SK-N-SH treated with all-trans-retinoic acid at 6 μM for 48 hours (cell line): ENCODE data around the gene RPP40.
A peak's percentile ranks its signal among the peaks of the same experiment; 100 is the strongest.

Source experiments
- ATAC-seq: fragments of 200-7000 bp; cut with Tn5 transposase; 3 replicates; pipeline ENCODE4 v1.9.1; 2020; ENCODE audit warnings: mild to moderate bottlenecking, moderate library complexity
- ARNTL ChIP-seq: fragments of 450-650 bp; formaldehyde crosslinking; IDR thresholded peaks from 2 replicates; pipeline ENCODE4 v1.5.0; 2020; ENCODE audit warnings: low read depth, mild to moderate bottlenecking, moderate library complexity, borderline replicate concordance
- BACH2 ChIP-seq: fragments of 250-450 bp; sonication (Bioruptor Pico); IDR thresholded peaks from 2 replicates; pipeline ENCODE4 v1.9.0; 2021; ENCODE audit warnings: mild to moderate bottlenecking, borderline replicate concordance
- CREB5 ChIP-seq: fragments of 250-450 bp; sonication (Bioruptor Pico); IDR thresholded peaks from 2 replicates; pipeline ENCODE4 v1.5.1; 2020; ENCODE audit warnings: low read depth, mild to moderate bottlenecking, moderate library complexity
- CSDC2 ChIP-seq: fragments of 250-450 bp; sonication (Bioruptor Pico); IDR thresholded peaks from 2 replicates; pipeline ENCODE4 v1.5.0; 2020; ENCODE audit warnings: mild to moderate bottlenecking, moderate library complexity
- CSRNP3 ChIP-seq: fragments of 250-450 bp; sonication (Bioruptor Pico); IDR thresholded peaks from 2 replicates; pipeline ENCODE4 v1.5.1; 2021; ENCODE audit warnings: mild to moderate bottlenecking, moderate library complexity
- GLIS3 ChIP-seq: fragments of 250-450 bp; sonication (Bioruptor Pico); IDR thresholded peaks from 2 replicates; pipeline ENCODE4 v1.5.0; 2020; ENCODE audit warnings: mild to moderate bottlenecking, moderate library complexity
- ISL1 ChIP-seq: fragments of 250-450 bp; sonication (Bioruptor Pico); IDR thresholded peaks from 2 replicates; pipeline ENCODE4 v2.1.2; 2022; ENCODE audit warnings: mild to moderate bottlenecking, moderate library complexity
- OSR1 ChIP-seq: fragments of 250-450 bp; sonication (Bioruptor Pico); IDR thresholded peaks from 2 replicates; pipeline ENCODE4 v1.8.0; 2022; ENCODE audit warnings: moderate library complexity, mild to moderate bottlenecking, inconsistent platforms
- PATZ1 ChIP-seq: fragments of 250-450 bp; sonication (Bioruptor Pico); IDR thresholded peaks from 2 replicates; pipeline ENCODE4 v1.8.0; 2020; ENCODE audit warnings: mild to moderate bottlenecking, moderate library complexity, borderline replicate concordance
- PPARA ChIP-seq: fragments of 250-450 bp; sonication (Bioruptor Pico); IDR thresholded peaks from 2 replicates; pipeline ENCODE4 v1.5.0; 2020; ENCODE audit warnings: mild to moderate bottlenecking, borderline replicate concordance
- RARB ChIP-seq: fragments of 250-450 bp; sonication (Bioruptor Pico); IDR thresholded peaks from 2 replicates; pipeline ENCODE4 v1.8.0; 2021; ENCODE audit warnings: mild to moderate bottlenecking, moderate library complexity
- SNAI2 ChIP-seq: fragments of 250-450 bp; sonication (Bioruptor Pico); IDR thresholded peaks from 2 replicates; pipeline ENCODE4 v1.5.0; 2020; ENCODE audit warnings: mild to moderate bottlenecking, moderate library complexity
- TCF4 ChIP-seq: fragments of 250-450 bp; sonication (Bioruptor Pico); IDR thresholded peaks from 2 replicates; pipeline ENCODE4 v1.8.0; 2021; ENCODE audit warnings: mild to moderate bottlenecking, moderate library complexity, borderline replicate concordance
- TOX ChIP-seq: fragments of 250-450 bp; sonication (Bioruptor Pico); IDR thresholded peaks from 2 replicates; pipeline ENCODE4 v1.8.0; 2021; ENCODE audit warnings: mild to moderate bottlenecking, moderate library complexity, borderline replicate concordance
- TSHZ2 ChIP-seq: fragments of 250-450 bp; sonication (Bioruptor Pico); IDR thresholded peaks from 2 replicates; pipeline ENCODE4 v1.5.0; 2020; ENCODE audit warnings: mild to moderate bottlenecking, moderate library complexity
- ZC3H10 ChIP-seq: fragments of 250-450 bp; sonication (Bioruptor Pico); IDR thresholded peaks from 2 replicates; pipeline ENCODE4 v1.5.1; 2021; ENCODE audit warnings: mild to moderate bottlenecking, moderate library complexity
- ZFP3 ChIP-seq: fragments of 250-450 bp; sonication (Bioruptor Pico); IDR thresholded peaks from 2 replicates; pipeline ENCODE4 v1.5.0; 2020; ENCODE audit warnings: mild to moderate bottlenecking, moderate library complexity
- ZNF565 ChIP-seq: fragments of 450-650 bp; formaldehyde crosslinking; conservative IDR thresholded peaks from 2 replicates; pipeline ENCODE4 v1.5.0; 2020; ENCODE audit warnings: low read depth, mild to moderate bottlenecking, moderate library complexity
- ZNF8 ChIP-seq: fragments of 450-650 bp; formaldehyde crosslinking; IDR thresholded peaks from 2 replicates; pipeline ENCODE4 v1.5.0; 2020; ENCODE audit warnings: mild to moderate bottlenecking, moderate library complexity

Gene RPP40

GRCh38 chr6:5003604-5004372 lies at the start of gene RPP40:
RPP40 (minus strand) TSS chr6:5004037; CDS start chr6:5004002, 35 bp downstream.
- TF ChIP-seq CREB5 (CRISPR knock-in tag) (no peak), PATZ1 (CRISPR knock-in tag) (no peak), RARB (CRISPR knock-in tag) (no peak), ARNTL (CRISPR knock-in tag) (peak; percentile 28; the same call in 1 of the 2 replicates), ZFP3 (CRISPR knock-in tag) (no peak), PPARA (CRISPR knock-in tag) (0 out of 2 replicates have a peak, but pooled peaks have one; percentile 55), ZNF8 (CRISPR knock-in tag) (no peak), TOX (no peak), SNAI2 (CRISPR knock-in tag) (no peak)
- TF ChIP-seq, all 23 proteins: peak for 2

GRCh38 chr6:5053038-5053437 lies 49.2 kb upstream of the RPP40 start:
- TF ChIP-seq ISL1 (CRISPR knock-in tag) (no peak), ZNF565 (CRISPR knock-in tag) (no peak), TOX (no peak), CSDC2 (CRISPR knock-in tag) (no peak), TSHZ2 (CRISPR knock-in tag) (no peak), BACH2 (no peak), CREB5 (CRISPR knock-in tag) (no peak), PPARA (CRISPR knock-in tag) (no peak)
- no peak for ATAC-seq

More at GRCh38 chr6:5003604-5004372, at the start of gene RPP40:
- ATAC-seq, result peak; percentile 97

GRCh38 chr6:5051394-5051793 lies 47.6 kb upstream of the RPP40 start:
- no peak for TF ChIP-seq ZNF565 (CRISPR knock-in tag)
- no peak for TF ChIP-seq CREB5 (CRISPR knock-in tag)
- TF ChIP-seq ZC3H10 (CRISPR knock-in tag), result no peak
- TF ChIP-seq TCF4 (CRISPR knock-in tag), result no peak
- no peak for TF ChIP-seq RARB (CRISPR knock-in tag)
- no peak for TF ChIP-seq TOX
- no peak for TF ChIP-seq CSDC2 (CRISPR knock-in tag)
- no peak for TF ChIP-seq CSRNP3 (CRISPR knock-in tag)
- TF ChIP-seq SNAI2 (CRISPR knock-in tag), result no peak
- TF ChIP-seq PPARA (CRISPR knock-in tag), result no peak
- no peak for TF ChIP-seq PATZ1 (CRISPR knock-in tag)
- no peak for TF ChIP-seq OSR1 (CRISPR knock-in tag)
- TF ChIP-seq ARNTL (CRISPR knock-in tag), result no peak
- no peak for TF ChIP-seq BACH2
- TF ChIP-seq TSHZ2 (CRISPR knock-in tag), result no peak
- no peak for TF ChIP-seq GLIS3
- ATAC-seq, result no peak
